ENCODE data around the gene HPCAL1. TPM values are rescaled to one million over a fixed set of nuclear protein-coding genes. Genes with fewer than 3 reads are reported as not detected.

The HPCAL1 gene
- total RNA-seq, 1 experiment from 2014 or later, result 35.1 TPM

DNA sequence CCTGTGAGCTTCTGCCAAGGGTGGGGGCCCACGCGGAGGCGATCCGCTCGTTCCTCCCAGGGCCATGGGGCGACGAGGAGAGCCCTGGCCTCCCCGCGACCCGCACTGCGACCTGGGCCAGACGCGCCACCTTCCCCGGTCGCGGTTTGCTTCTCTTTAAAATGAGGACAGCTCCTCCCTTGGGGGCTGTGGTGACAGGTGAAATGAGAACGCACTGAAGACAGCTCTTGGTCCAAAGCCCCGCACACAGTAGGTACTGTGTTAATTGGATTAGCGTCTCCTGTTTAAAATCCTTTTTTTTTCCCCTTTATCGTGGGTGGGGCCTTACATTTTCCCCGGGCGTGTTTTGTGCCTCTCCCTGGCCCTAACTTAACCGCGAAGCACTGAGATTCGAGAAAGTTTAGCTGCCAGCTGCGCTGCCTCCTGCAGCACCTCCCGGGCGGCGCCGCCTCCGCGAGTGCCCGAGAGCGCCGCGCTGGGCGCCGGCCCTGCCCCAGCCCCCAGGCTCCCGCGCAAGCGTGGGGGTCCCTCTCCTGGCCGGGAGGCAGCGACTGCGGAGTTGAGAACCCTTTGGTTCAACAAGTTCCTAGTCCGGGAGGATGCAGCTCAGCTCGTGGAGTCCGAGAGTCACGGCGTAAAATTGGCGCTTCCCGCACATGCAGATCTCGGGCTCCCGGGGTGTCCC is 1.1 kb downstream of the HPCAL1 start:
- no peaks in the 10 kb centered on the region for H3K27me3 Mint-ChIP-seq (ENCODE audit: unreplicated experiment)
- peak overlapping the region; percentile 66 for H3K27ac Mint-ChIP-seq (ENCODE audit: unreplicated experiment)
- H3K4me1 Mint-ChIP-seq (ENCODE audit: low read depth, unreplicated experiment), result peaks cover 47% of the 10 kb centered on the region
- TF ChIP-seq, protein P1, sequence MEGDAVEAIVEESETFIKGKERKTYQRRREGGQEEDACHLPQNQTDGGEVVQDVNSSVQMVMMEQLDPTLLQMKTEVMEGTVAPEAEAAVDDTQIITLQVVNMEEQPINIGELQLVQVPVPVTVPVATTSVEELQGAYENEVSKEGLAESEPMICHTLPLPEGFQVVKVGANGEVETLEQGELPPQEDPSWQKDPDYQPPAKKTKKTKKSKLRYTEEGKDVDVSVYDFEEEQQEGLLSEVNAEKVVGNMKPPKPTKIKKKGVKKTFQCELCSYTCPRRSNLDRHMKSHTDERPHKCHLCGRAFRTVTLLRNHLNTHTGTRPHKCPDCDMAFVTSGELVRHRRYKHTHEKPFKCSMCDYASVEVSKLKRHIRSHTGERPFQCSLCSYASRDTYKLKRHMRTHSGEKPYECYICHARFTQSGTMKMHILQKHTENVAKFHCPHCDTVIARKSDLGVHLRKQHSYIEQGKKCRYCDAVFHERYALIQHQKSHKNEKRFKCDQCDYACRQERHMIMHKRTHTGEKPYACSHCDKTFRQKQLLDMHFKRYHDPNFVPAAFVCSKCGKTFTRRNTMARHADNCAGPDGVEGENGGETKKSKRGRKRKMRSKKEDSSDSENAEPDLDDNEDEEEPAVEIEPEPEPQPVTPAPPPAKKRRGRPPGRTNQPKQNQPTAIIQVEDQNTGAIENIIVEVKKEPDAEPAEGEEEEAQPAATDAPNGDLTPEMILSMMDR (IDR thresholded peaks at IDR 0.05; ENCODE audit: unreplicated experiment), result no peak
- peak overlapping the region; percentile 100 for H3K4me3 Mint-ChIP-seq (ENCODE audit: low read depth, unreplicated experiment)
- intact Hi-C loops (cut with micrococcal nuclease; ENCODE audit: unreplicated experiment), result loop anchor here (5.0 kb wide), 1 partner anchor 103 kb away; no protein-coding TSS in a partner anchor
- CTCF ChIA-PET, result interaction anchor here (0.6 to 5.7 kb wide), 7 partner anchors 16 to 133 kb away, joined by 3 to 41 read pairs (median 6); no protein-coding TSS in a partner anchor
- H3K36me3 Mint-ChIP-seq (ENCODE audit: insufficient read depth, unreplicated experiment), result peaks cover 19% of the 10 kb centered on the region
- H3K9me3 Mint-ChIP-seq (ENCODE audit: low read depth, unreplicated experiment), result peaks cover 1% of the 10 kb centered on the region
- no TSS peak for BruUV-seq (replicated peaks)
- peak; percentile 64 for DNase-seq

DNA sequence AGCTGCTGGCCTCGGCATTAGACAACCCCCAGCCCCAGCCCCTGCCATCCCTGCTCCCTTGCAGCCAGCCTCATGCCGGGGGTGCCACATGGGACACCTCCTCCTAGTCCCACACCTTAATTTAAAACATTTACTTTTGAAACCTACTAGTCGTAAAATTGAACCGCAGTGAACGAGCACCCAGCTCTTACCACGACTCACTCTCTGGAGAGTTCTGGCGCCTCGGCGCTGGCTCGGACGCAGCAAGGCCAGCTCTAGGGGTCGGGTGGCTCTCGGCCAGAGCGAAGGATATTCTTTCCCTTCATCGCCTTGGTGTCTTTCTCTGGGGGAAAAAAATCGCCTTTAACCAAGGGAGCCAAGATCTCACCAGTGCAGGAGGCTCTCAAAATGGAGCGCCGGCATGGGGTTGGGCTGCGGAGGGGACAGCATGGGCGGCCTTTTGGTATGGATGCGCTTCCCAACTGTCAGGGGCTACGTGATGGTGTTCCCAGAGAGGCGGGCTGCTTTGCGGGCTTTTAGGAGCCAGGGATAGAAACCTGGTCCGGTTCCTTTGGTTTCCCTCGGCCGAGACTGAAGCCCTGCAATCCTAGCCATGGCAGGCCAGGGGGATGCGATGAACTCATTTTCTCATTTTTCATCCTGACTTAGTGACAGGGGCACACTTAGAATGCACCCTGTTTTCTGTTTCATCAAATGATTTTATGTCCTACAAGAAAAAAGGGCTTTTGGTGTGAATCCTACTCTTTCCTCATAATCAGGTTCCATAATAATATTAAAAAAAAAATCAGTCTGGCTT is 2.0 kb downstream of the HPCAL1 start:
- H3K9me3 Mint-ChIP-seq (ENCODE audit: low read depth, unreplicated experiment), result no peaks in the 10 kb centered on the region
- H3K4me3 Mint-ChIP-seq (ENCODE audit: low read depth, unreplicated experiment), result peak overlapping the region; percentile 100
- peaks cover 47% of the 10 kb centered on the region for H3K4me1 Mint-ChIP-seq (ENCODE audit: low read depth, unreplicated experiment)
- H3K27me3 Mint-ChIP-seq (ENCODE audit: unreplicated experiment), result no peaks in the 10 kb centered on the region
- no TSS peak for BruUV-seq (replicated peaks)
- DNase-seq, result no peak
- peaks cover 19% of the 10 kb centered on the region for H3K36me3 Mint-ChIP-seq (ENCODE audit: insufficient read depth, unreplicated experiment)
- TF ChIP-seq, protein P1 (IDR thresholded peaks at IDR 0.05; ENCODE audit: unreplicated experiment), result no peak
- intact Hi-C loops (cut with micrococcal nuclease; ENCODE audit: unreplicated experiment), result loop anchor here (5.0 kb wide), 1 partner anchor 103 kb away; no protein-coding TSS in a partner anchor
- CTCF ChIA-PET, result interaction anchor here (1.6 to 5.7 kb wide), 4 partner anchors 34 to 131 kb away, joined by 6 to 41 read pairs (median 7); no protein-coding TSS in a partner anchor
- H3K27ac Mint-ChIP-seq (ENCODE audit: unreplicated experiment), result peak overlapping the region; percentile 66

DNA sequence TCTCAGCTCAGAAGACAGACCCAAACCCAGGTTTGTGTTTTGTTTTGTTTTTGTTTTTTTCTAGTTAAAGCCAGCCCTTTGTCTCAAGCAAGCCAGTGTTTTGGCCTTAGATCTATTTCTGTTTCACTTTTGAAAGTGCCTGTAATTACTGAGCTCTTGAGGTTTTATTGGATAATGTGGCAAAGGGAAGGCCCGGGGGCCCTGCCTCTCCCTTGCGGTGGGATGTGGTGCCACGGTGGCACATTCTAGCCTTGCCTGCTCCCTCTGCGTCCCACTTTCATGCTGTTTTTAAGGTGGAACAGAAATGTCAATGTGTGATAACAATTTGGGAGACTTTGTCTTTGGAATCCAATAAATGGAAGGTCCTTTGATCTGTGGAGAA is 2.5 kb downstream of the HPCAL1 start:
- Mint-ChIP-seq H3K36me3 (ENCODE audit: insufficient read depth, unreplicated experiment) (peaks cover 19% of the 10 kb centered on the region), H3K27ac (ENCODE audit: unreplicated experiment) (no peak overlapping the region), H3K4me1 (ENCODE audit: low read depth, unreplicated experiment) (peaks cover 46% of the 10 kb centered on the region), H3K27me3 (ENCODE audit: unreplicated experiment) (no peaks in the 10 kb centered on the region), H3K4me3 (ENCODE audit: low read depth, unreplicated experiment) (peak overlapping the region; percentile 100), H3K9me3 (ENCODE audit: low read depth, unreplicated experiment) (no peaks in the 10 kb centered on the region)
- CTCF ChIA-PET, result interaction anchor here (1.2 to 5.7 kb wide), 3 partner anchors 26 to 103 kb away, joined by 5 to 41 read pairs (median 7); no protein-coding TSS in a partner anchor
- TSS peak; percentile 22 for BruUV-seq (replicated peaks)
- intact Hi-C loops (cut with micrococcal nuclease; ENCODE audit: unreplicated experiment), result no loop called here
- TF ChIP-seq, protein P1 (IDR thresholded peaks at IDR 0.05; ENCODE audit: unreplicated experiment), result no peak
- no peak for DNase-seq

DNA sequence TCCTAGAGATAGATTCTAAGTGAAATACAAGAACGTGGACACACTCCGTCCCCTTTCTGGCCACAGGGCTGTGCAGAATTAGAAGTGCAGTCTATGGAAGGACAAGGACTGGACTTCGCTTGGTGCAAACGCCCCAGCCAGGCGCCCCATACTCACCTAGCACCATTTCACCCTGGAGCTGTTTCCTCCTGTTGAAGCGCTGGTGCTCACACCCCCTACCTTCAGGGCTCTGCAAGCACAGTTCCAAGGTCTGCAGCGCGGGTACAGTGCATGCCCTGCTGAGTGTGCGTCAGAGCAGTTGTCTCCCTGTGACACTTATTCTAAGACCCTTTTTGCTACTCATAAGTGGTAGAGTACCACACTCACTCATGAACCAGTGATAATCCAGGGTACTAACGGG is 3.0 kb downstream of the HPCAL1 start:
- H3K4me3 Mint-ChIP-seq (ENCODE audit: low read depth, unreplicated experiment), result peak overlapping the region; percentile 100
- no peaks in the 10 kb centered on the region for H3K9me3 Mint-ChIP-seq (ENCODE audit: low read depth, unreplicated experiment)
- peak; percentile 42 for DNase-seq
- BruUV-seq (replicated peaks), result no TSS peak
- TF ChIP-seq, protein P1 (IDR thresholded peaks at IDR 0.05; ENCODE audit: unreplicated experiment), result no peak
- CTCF ChIA-PET, result interaction anchor here (1.2 to 5.7 kb wide), 2 partner anchors 25 to 102 kb away, joined by 5 to 41 read pairs; no protein-coding TSS in a partner anchor
- peaks cover 19% of the 10 kb centered on the region for H3K36me3 Mint-ChIP-seq (ENCODE audit: insufficient read depth, unreplicated experiment)
- no peaks in the 10 kb centered on the region for H3K27me3 Mint-ChIP-seq (ENCODE audit: unreplicated experiment)
- no peak overlapping the region for H3K27ac Mint-ChIP-seq (ENCODE audit: unreplicated experiment)
- intact Hi-C loops (cut with micrococcal nuclease; ENCODE audit: unreplicated experiment), result no loop called here
- H3K4me1 Mint-ChIP-seq (ENCODE audit: low read depth, unreplicated experiment), result peaks cover 41% of the 10 kb centered on the region
